Measurements from ENCODE around the gene IL17F.

DNA sequence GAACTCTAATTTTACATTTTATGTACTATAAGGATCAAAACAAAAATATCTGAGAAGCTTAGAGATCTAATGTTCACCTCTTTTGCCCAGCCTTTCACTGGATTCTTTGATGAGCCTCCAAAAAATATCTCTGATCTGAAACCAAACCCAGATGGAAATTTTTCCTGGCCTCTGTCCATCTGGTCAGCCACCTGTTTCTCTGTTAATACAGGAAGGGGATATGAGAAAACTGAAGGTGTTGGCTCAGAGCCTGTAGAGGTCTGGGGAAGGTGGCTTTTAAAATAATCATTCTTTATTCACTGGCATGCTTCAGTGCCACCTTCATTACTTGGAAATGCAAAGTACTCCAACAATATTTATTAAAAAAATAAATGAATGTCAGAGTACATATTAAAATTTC lies 48.8 kb upstream of the IL17F start:
- TF ChIP-seq SP1 (IDR thresholded peaks at IDR 0.05) (no peak), JUND (IDR thresholded peaks at IDR 0.05) (no peak), TAF1 (conservative IDR thresholded peaks at IDR 0.05) (no peak), REST (IDR thresholded peaks at IDR 0.05) (no peak), RAD21 (IDR thresholded peaks at IDR 0.05) (no peak), ATF3 (IDR thresholded peaks at IDR 0.05) (no peak)
- TF ChIP-seq, protein P1, sequence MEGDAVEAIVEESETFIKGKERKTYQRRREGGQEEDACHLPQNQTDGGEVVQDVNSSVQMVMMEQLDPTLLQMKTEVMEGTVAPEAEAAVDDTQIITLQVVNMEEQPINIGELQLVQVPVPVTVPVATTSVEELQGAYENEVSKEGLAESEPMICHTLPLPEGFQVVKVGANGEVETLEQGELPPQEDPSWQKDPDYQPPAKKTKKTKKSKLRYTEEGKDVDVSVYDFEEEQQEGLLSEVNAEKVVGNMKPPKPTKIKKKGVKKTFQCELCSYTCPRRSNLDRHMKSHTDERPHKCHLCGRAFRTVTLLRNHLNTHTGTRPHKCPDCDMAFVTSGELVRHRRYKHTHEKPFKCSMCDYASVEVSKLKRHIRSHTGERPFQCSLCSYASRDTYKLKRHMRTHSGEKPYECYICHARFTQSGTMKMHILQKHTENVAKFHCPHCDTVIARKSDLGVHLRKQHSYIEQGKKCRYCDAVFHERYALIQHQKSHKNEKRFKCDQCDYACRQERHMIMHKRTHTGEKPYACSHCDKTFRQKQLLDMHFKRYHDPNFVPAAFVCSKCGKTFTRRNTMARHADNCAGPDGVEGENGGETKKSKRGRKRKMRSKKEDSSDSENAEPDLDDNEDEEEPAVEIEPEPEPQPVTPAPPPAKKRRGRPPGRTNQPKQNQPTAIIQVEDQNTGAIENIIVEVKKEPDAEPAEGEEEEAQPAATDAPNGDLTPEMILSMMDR (IDR thresholded peaks at IDR 0.05; ENCODE audit: low read depth, low read length, missing input control): no peak
- TF ChIP-seq, protein P2, sequence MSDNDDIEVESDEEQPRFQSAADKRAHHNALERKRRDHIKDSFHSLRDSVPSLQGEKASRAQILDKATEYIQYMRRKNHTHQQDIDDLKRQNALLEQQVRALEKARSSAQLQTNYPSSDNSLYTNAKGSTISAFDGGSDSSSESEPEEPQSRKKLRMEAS (IDR thresholded peaks at IDR 0.05): no peak
- TF ChIP-seq, protein P3, sequence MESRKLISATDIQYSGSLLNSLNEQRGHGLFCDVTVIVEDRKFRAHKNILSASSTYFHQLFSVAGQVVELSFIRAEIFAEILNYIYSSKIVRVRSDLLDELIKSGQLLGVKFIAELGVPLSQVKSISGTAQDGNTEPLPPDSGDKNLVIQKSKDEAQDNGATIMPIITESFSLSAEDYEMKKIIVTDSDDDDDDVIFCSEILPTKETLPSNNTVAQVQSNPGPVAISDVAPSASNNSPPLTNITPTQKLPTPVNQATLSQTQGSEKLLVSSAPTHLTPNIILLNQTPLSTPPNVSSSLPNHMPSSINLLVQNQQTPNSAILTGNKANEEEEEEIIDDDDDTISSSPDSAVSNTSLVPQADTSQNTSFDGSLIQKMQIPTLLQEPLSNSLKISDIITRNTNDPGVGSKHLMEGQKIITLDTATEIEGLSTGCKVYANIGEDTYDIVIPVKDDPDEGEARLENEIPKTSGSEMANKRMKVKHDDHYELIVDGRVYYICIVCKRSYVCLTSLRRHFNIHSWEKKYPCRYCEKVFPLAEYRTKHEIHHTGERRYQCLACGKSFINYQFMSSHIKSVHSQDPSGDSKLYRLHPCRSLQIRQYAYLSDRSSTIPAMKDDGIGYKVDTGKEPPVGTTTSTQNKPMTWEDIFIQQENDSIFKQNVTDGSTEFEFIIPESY (IDR thresholded peaks at IDR 0.05): no peak

Data from liver (tissue), 3 donors.